Measurements from ENCODE around the gene TBX1. TPM values are rescaled to one million over a fixed set of nuclear protein-coding genes. Genes with fewer than 3 reads are reported as not detected.

TBX1 gene
- total RNA-seq, 4 donors from 2014 or later: 1.0 to 23.2 (median 5.8) TPM

DNA sequence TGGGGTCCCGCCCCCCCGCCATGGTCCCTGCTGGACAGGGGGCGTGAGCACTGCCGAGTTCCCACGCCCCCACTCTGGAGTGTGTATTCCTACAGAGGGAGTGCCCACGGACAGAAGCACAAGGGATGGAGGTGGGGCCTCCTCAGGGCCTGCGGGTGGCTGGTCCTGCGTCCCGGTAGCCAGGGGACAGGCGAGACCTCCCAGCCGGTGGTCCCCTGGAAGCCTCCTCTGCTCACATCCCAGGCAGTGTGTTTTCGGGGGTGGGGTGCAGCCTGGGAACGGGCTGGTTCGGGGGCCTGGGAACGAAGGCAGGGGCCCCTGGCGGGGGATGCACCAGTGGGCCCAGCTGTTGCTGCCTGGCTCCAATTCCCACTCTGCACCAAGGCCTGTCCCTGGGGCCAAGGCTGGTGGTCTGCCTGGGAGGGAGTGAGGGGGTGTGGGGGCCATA is 21.1 kb upstream of the TBX1 start:
- Histone ChIP-seq H3K27me3 (no peaks in the 10 kb centered on the region), H3K4me3 (no peak overlapping the region), H3K4me1 (no peaks in the 10 kb centered on the region), H3K9me3 (no peaks in the 10 kb centered on the region), H3K36me3 (no peaks in the 10 kb centered on the region), H3K27ac (no peak overlapping the region)
- intact Hi-C loops (cut with DNase I; ENCODE audit: low total_unique reads): no loop called here
- DNase-seq: no peak
- TF ChIP-seq POLR2A (IDR thresholded peaks at IDR 0.05): no peak
- TF ChIP-seq, protein P1, sequence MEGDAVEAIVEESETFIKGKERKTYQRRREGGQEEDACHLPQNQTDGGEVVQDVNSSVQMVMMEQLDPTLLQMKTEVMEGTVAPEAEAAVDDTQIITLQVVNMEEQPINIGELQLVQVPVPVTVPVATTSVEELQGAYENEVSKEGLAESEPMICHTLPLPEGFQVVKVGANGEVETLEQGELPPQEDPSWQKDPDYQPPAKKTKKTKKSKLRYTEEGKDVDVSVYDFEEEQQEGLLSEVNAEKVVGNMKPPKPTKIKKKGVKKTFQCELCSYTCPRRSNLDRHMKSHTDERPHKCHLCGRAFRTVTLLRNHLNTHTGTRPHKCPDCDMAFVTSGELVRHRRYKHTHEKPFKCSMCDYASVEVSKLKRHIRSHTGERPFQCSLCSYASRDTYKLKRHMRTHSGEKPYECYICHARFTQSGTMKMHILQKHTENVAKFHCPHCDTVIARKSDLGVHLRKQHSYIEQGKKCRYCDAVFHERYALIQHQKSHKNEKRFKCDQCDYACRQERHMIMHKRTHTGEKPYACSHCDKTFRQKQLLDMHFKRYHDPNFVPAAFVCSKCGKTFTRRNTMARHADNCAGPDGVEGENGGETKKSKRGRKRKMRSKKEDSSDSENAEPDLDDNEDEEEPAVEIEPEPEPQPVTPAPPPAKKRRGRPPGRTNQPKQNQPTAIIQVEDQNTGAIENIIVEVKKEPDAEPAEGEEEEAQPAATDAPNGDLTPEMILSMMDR (IDR thresholded peaks at IDR 0.05): no peak

DNA sequence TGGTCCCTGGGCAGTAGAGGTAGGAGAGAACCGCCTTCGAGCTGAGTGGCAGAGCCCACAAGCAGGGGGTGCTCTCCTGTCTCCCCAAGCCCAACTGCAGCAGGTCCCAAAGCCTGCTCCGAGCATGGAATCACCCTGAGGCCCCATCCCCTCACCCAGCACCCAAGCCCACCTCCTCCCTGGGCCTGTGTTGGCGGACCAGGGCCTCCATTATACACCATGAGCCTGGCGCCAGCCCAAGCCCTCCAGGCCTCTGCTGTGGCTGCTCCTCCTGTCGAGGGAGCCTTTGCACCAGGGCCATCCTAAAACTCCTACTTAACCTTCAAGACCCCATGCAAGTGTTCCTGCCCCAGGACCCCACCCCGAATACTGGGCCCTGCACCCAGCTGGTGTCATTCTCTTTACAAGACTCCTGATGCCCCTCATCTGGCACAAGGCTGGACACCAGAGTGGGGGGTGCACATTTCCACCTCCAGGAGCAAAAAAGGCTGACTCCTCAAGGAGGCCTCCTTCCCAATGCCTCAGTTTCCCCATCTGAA is 20.6 kb upstream of the TBX1 start:
- intact Hi-C loops (cut with DNase I; ENCODE audit: low total_unique reads): no loop called here
- H3K27ac ChIP-seq: no peak overlapping the region
- H3K27me3 ChIP-seq: no peaks in the 10 kb centered on the region
- no peaks in the 10 kb centered on the region for H3K36me3 ChIP-seq
- DNase-seq: no peak
- no peaks in the 10 kb centered on the region for H3K4me1 ChIP-seq
- H3K9me3 ChIP-seq: no peaks in the 10 kb centered on the region
- no peak overlapping the region for H3K4me3 ChIP-seq
- TF ChIP-seq, protein P1 (IDR thresholded peaks at IDR 0.05): no peak
- TF ChIP-seq POLR2A (IDR thresholded peaks at IDR 0.05): no peak

DNA sequence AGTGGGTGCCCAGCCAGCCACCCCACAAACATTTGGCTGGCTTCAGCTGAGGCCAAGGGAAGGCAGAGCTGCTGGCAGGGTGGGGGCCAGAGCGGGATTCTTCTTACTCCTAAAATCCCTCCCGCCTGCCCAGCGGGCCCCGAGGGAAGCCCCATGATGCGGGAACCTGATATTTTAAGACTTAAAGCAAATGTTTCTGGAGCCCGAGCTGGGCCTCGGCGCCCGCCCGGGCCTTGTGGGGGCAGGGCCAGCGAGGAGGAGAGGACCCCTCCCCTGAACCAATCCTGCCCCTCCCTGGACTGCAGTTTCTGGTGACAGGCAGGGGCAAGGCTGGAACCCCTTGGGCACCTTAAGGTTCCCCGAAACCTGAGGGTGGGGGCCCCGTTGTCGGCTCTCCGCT is 20.0 kb upstream of the TBX1 start:
- Histone ChIP-seq H3K9me3 (no peaks in the 10 kb centered on the region), H3K27me3 (no peaks in the 10 kb centered on the region), H3K36me3 (no peaks in the 10 kb centered on the region), H3K4me3 (no peak overlapping the region), H3K4me1 (no peaks in the 10 kb centered on the region), H3K27ac (no peak overlapping the region)
- DNase-seq: no peak
- intact Hi-C loops (cut with DNase I; ENCODE audit: low total_unique reads): no loop called here
- TF ChIP-seq, protein P1 (IDR thresholded peaks at IDR 0.05): no peak
- TF ChIP-seq POLR2A (IDR thresholded peaks at IDR 0.05): no peak

DNA sequence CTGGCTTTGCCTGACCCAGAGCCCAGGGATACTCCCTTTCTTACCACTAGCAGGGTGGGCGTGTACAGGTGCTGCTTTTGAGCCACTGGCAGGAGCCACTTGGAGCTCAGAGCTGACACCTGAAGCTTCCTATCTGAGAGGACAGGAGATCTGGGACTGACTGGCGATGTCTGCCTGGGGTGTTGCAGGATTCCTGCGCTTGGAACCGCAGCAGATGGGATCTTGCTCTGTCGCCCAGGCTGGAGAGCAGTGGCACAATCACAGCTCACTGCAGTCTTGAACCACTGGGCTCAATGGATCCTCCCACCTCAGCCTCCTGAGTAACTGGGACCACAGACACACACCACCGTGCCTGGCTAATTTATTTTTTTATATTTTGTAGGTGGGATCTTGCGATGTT is 19.5 kb upstream of the TBX1 start:
- H3K27ac ChIP-seq: no peak overlapping the region
- intact Hi-C loops (cut with DNase I; ENCODE audit: low total_unique reads): no loop called here
- H3K4me1 ChIP-seq: no peaks in the 10 kb centered on the region
- no peaks in the 10 kb centered on the region for H3K9me3 ChIP-seq
- no peak for TF ChIP-seq POLR2A (IDR thresholded peaks at IDR 0.05)
- no peak for DNase-seq
- H3K36me3 ChIP-seq: no peaks in the 10 kb centered on the region
- H3K27me3 ChIP-seq: no peaks in the 10 kb centered on the region
- H3K4me3 ChIP-seq: no peak overlapping the region

DNA sequence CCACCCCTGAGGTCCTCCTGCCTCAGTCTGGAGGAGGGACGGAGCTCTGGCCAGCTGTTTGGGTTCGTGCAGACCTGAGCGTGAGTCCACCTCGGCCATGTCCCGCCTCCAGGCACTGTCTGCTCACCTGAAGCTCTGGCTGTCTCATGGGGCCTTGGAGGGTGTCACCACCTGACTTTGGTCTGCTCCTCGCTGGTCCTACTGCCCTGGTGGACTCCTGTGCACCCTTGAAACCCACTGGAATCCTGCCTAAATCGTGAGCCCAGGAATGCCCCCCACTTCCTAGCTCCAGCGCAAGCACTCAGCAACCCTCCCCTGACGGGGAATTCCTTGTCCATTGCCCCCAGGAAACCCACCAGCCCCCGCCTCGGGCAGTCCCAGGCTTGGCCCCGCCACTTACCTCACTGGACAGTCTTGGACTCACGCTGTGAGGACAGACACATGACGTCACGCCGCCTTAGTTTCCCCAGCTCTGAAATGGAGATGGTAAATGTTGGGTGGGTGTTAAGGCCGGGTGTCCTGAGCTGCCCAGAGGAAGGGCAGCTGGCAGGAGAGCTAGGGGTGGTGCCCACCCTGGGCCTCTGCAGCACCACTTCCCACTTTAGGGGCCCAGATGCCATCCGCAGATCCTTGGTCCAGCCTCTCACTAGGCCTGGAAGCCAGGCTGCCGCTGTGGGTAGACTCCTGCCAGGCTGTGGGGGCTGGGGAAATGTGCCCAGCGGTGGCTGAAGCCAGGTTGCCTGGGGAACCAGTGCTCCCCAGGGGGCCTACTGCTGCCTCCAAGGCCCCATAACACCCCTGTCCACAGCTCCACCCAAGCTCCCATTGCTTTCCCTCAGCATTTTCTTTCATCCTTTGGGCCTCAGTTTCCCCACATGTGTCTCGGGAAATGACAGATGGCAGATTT is 18.2 kb upstream of the TBX1 start:
- no peaks in the 10 kb centered on the region for H3K27me3 ChIP-seq
- intact Hi-C loops (cut with DNase I; ENCODE audit: low total_unique reads): no loop called here
- TF ChIP-seq, protein P1 (IDR thresholded peaks at IDR 0.05): no peak
- TF ChIP-seq POLR2A (IDR thresholded peaks at IDR 0.05): no peak

More for the DNA sequence above, 18.2 kb upstream of the TBX1 start:
- H3K9me3 ChIP-seq: no peaks in the 10 kb centered on the region
- no peak overlapping the region for H3K27ac ChIP-seq
- no peak overlapping the region for H3K4me3 ChIP-seq
- no peaks in the 10 kb centered on the region for H3K4me1 ChIP-seq
- no peak for DNase-seq
- H3K36me3 ChIP-seq: no peaks in the 10 kb centered on the region

Data from uterus (tissue), 4 donors.